Naive B cell (primary cell): ENCODE results near the gene MRTFB. TPM values are rescaled to one million over a fixed set of nuclear protein-coding genes. Genes with fewer than 3 reads are reported as not detected.
A peak's percentile ranks its signal among the peaks of the same experiment; 100 is the strongest.
"Not testable (repeated sequence)": the region's sequence is repeated elsewhere in the genome, so short reads cannot be mapped to it uniquely, and the experiment has no call there.

Experiments
- ATAC-seq, 2 donors: fragments of 150-1000 bp; cut with Tn5 transposase; 2 replicates each; pipeline ENCODE4 v1.10.0; 2021; ENCODE audit warnings: low read depth in 2 of 2, mild to moderate bottlenecking in 2 of 2, moderate library complexity in 2 of 2
- DNase-seq: peaks from one replicate; pipeline ENCODE4 v3.0.0; 2022
- H3K27ac Mint-ChIP-seq, 6 donors: one replicate each; pipeline ENCODE4 v1.8.0; 2020 to 2022; ENCODE audit warnings: mild to moderate bottlenecking in 6 of 6, mixed read lengths in 6 of 6, moderate library complexity in 5 of 6, inconsistent platforms in 2 of 6
- H3K27me3 Mint-ChIP-seq, 3 donors: one replicate each; pipeline ENCODE4 v1.8.0; 2021 to 2022; ENCODE audit warnings: mixed read lengths in 3 of 3, mild to moderate bottlenecking in 1 of 3
- H3K36me3 Mint-ChIP-seq, 2 donors: one replicate each; pipeline ENCODE4 v1.8.0; 2020 to 2022; ENCODE audit warnings: mixed read lengths in 2 of 2, inconsistent platforms in 1 of 2, mild to moderate bottlenecking in 1 of 2
- H3K4me1 Mint-ChIP-seq, 3 donors: one replicate each; pipeline ENCODE4 v1.8.0; 2020 to 2022; ENCODE audit warnings: mixed read lengths in 3 of 3, inconsistent platforms in 1 of 3, mild to moderate bottlenecking in 1 of 3, moderate library complexity in 1 of 3
- H3K4me3 Mint-ChIP-seq, 8 donors: one replicate each; pipeline ENCODE4 v1.8.0; 2020 to 2022; ENCODE audit warnings: mild to moderate bottlenecking in 8 of 8, mixed read lengths in 8 of 8, moderate library complexity in 8 of 8, inconsistent platforms in 2 of 8
- H3K9me3 Mint-ChIP-seq, 7 donors: one replicate each; pipeline ENCODE4 v1.8.0; 2020 to 2022; ENCODE audit warnings: mixed read lengths in 7 of 7, mild to moderate bottlenecking in 5 of 7, inconsistent platforms in 2 of 7, moderate library complexity in 1 of 7
- polyA plus RNA-seq, 6 donors: library from polyadenylated mRNA; unstranded; fragments of 300-500 nt; fragmentation: Illumina TruSeq; gene quantifications; one replicate each; pipeline ENCODE4 v1.2.3, GENCODE V29; 2021; ENCODE audit warnings: low read depth in 6 of 6

The MRTFB gene
- polyA plus RNA-seq, 6 donors from 2014 or later: 0.45 to 10.6 (median 8.2) TPM

DNA sequence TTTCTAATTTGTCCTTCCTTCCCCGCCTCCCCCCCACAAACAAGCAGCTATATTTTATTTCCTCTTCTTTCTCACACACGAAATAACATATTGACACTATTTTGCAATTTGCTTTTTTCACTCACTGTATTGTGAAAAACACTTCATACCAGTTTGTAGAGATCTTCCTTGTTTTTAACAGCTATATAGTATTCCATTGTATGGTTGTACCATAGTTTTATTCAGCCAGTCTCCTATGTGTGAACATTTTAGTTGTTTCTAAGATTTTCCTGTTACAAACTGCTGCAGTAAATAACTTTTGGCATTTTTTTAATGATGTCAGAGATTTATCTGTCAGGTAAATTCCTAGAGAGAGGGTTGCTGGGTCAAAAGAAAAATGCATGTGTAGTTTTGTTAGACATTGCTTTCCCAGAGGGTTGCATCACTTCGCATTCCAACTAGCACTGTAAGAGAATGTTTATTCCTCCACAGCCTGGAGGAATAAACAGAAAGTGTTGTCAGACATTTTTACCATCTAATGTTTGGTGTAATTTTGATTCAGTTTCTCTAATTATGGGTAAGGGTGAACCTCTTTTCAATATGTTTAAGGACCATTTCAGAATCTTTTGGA, 101.2 kb downstream of the MRTFB start:
- H3K36me3 Mint-ChIP-seq: peaks cover 8 to 31% of the 10 kb centered on the region in 2 donors
- DNase-seq: no peak
- H3K27me3 Mint-ChIP-seq: no peaks in the 10 kb centered on the region
- H3K9me3 Mint-ChIP-seq: peaks cover 4 to 31% (median 12%) of the 10 kb centered on the region in 7 donors
- H3K4me1 Mint-ChIP-seq: peaks cover 0 to 4% (median 2%) of the 10 kb centered on the region in 3 donors
- no peak for ATAC-seq
- H3K27ac Mint-ChIP-seq: no peak overlapping the region
- H3K4me3 Mint-ChIP-seq: no peak overlapping the region

DNA sequence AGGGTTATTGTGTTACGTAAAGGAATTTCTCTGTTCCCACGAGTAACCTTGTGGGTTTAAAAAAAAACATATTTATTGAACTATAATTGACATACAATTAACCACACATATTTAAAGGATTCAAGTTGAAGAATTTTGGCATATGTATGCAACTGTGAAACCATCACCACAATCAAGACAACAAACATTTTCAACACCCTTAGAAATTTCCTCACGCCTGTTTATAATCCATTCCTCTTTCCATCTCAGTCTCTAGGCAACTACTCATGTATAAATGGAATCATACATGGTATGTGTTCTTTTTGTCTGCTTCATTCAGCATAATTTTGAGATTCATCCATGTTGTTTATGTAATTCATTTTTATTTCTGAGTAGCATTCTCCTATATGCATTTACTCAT, 104.0 kb downstream of the MRTFB start:
- peaks cover 8 to 31% of the 10 kb centered on the region in 2 donors for H3K36me3 Mint-ChIP-seq
- H3K4me3 Mint-ChIP-seq: no peak overlapping the region
- ATAC-seq: no peak
- H3K27ac Mint-ChIP-seq: no peak overlapping the region
- no peaks in the 10 kb centered on the region for H3K4me1 Mint-ChIP-seq
- DNase-seq: no peak
- peaks cover 4 to 31% (median 12%) of the 10 kb centered on the region in 7 donors for H3K9me3 Mint-ChIP-seq
- H3K27me3 Mint-ChIP-seq: no peaks in the 10 kb centered on the region

DNA sequence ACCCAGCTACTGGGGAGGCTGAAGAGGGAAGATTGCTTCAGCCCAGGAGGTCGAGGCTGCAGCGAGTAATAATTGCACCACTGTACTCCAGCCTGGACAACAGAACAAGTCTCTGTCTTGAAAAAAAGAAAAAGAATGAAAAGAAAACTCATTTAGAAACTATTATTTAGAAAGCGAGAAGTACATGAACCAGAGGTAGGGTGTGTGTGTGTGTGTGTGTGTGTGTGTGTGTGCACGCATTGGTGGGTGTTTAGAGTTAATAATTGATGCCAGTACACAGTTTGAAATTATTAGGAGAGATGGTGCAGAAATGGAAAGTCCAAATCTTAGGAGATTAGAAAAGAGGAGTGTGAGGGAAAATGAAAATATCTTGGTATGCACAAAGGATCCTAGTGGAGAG, 106.6 kb downstream of the MRTFB start:
- DNase-seq (no peak), ATAC-seq (no peak)
- Mint-ChIP-seq H3K27ac (no peak overlapping the region), H3K4me1 (no peaks in the 10 kb centered on the region), H3K4me3 (no peak overlapping the region), H3K9me3 (peaks cover 0 to 21% (median 5%) of the 10 kb centered on the region in 7 donors), H3K27me3 (no peaks in the 10 kb centered on the region), H3K36me3 (peaks cover 0 to 18% of the 10 kb centered on the region in 2 donors)

DNA sequence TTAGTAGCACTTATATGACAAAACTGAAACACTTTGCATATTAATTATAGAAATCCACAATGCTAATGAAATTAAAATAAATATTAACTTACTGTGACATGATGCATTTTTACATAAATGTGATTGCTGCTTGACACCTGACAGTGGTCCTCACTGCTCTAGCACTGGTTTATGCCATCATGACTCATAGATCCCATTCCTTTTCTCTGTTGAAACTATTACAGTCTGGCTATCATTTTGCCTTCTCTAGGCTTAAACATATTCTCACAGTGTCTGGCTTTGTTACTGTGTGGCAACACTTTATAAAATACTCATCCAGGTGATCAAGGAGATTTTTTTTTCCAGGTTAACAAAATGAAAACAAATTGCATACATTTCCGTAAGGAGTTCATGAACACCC, 108.0 kb downstream of the MRTFB start:
- Mint-ChIP-seq H3K27me3 (no peaks in the 10 kb centered on the region), H3K36me3 (peaks cover 0 to 4% of the 10 kb centered on the region in 2 donors), H3K27ac (no peak overlapping the region), H3K4me1 (no peaks in the 10 kb centered on the region), H3K9me3 (peaks cover 0 to 7% (median 0%) of the 10 kb centered on the region in 7 donors), H3K4me3 (no peak overlapping the region)
- DNase-seq (no peak), ATAC-seq (no peak)

DNA sequence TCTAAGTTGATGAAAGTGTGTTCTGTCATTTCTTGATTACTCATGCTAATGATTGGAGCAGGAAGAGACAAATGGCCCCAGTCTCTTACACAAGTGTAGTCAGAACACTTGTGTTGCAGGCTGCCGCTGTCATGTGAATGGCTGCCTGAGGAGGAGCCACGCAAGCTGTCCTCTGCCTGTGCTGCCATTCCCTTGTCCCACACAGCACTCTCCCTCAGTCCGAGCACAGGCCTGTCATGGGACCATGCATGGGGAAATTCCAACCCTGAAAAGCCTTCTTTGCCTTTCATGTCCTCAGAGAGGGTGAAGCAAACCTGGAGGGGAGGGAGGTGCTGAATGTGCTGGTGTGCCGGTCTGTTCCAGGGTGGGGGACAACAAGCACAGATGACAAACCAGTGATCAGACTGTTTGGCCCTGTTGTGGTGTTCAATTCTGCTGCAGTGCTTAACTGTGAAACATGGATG, 109.4 kb downstream of the MRTFB start:
- Mint-ChIP-seq H3K4me3 (no peak overlapping the region), H3K27ac (peak overlapping the region in 1 of 6 donors; percentile 75)

GRCh38 chr16:14181371-14182050, 110.4 kb downstream of the MRTFB start:
- H3K36me3 Mint-ChIP-seq: no peaks in the 10 kb centered on the region
- H3K4me3 Mint-ChIP-seq: no peak overlapping the region
- H3K27me3 Mint-ChIP-seq: no peaks in the 10 kb centered on the region
- DNase-seq (no peak), ATAC-seq (no peak)
- H3K27ac Mint-ChIP-seq: peak overlapping the region in 1 of 6 donors; percentile 2
- no peaks in the 10 kb centered on the region for H3K9me3 Mint-ChIP-seq
- no peaks in the 10 kb centered on the region for H3K4me1 Mint-ChIP-seq

More for the DNA sequence above, 109.4 kb downstream of the MRTFB start:
- ATAC-seq: no peak
- Mint-ChIP-seq H3K27me3 (no peaks in the 10 kb centered on the region), H3K4me1 (no peaks in the 10 kb centered on the region), H3K36me3 (no peaks in the 10 kb centered on the region), H3K9me3 (no peaks in the 10 kb centered on the region)
- DNase-seq: no peak

GRCh38 chr16:14182999-14183398, 111.9 kb downstream of the MRTFB start:
- no peak for ATAC-seq
- H3K27ac Mint-ChIP-seq: no peak overlapping the region
- no peaks in the 10 kb centered on the region for H3K36me3 Mint-ChIP-seq

DNA sequence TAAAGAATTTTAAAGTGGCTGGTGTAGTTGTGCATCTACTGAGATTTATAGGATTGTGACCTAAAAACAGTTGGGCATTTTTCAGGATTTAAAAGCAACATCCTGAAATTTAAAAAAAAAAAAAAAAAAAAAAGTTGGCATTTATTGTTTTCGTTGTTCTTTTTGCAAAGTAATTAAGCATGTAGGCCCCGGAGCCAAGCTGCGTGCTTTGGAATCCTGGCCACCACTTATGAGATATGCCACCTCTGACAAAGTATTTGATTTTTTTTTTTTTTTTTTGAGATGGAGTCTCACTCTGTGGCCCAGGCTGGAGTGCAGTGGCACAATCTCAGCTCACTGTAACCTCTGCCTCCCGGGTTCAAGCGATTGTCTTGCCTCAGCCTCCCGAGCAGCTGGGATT, 112.8 kb downstream of the MRTFB start:
- H3K9me3 Mint-ChIP-seq, H3K27me3 Mint-ChIP-seq, H3K4me1 Mint-ChIP-seq, H3K27ac Mint-ChIP-seq, ATAC-seq, DNase-seq, H3K4me3 Mint-ChIP-seq, H3K36me3 Mint-ChIP-seq: not testable (repeated sequence)

More at GRCh38 chr16:14182999-14183398, 111.9 kb downstream of the MRTFB start:
- no peak for DNase-seq
- peaks cover 0 to 3% (median 0%) of the 10 kb centered on the region in 3 donors for H3K4me1 Mint-ChIP-seq
- H3K27me3 Mint-ChIP-seq: no peaks in the 10 kb centered on the region
- no peaks in the 10 kb centered on the region for H3K9me3 Mint-ChIP-seq
- no peak overlapping the region for H3K4me3 Mint-ChIP-seq

GRCh38 chr16:14186007-14186794, 115.1 kb downstream of the MRTFB start:
- peak overlapping the region in 2 of 6 donors; percentile 23 to 24 for H3K27ac Mint-ChIP-seq
- no peak overlapping the region for H3K4me3 Mint-ChIP-seq
- no peak for DNase-seq
- H3K36me3 Mint-ChIP-seq: no peaks in the 10 kb centered on the region
- H3K9me3 Mint-ChIP-seq: no peaks in the 10 kb centered on the region
- no peaks in the 10 kb centered on the region for H3K27me3 Mint-ChIP-seq
- ATAC-seq: no peak
- peaks cover 0 to 3% (median 0%) of the 10 kb centered on the region in 3 donors for H3K4me1 Mint-ChIP-seq

GRCh38 chr16:14186795-14187221, 115.7 kb downstream of the MRTFB start:
- peaks cover 0 to 3% (median 0%) of the 10 kb centered on the region in 3 donors for H3K4me1 Mint-ChIP-seq
- ATAC-seq (no peak), DNase-seq (no peak)
- no peak overlapping the region for H3K4me3 Mint-ChIP-seq
- H3K27me3 Mint-ChIP-seq: no peaks in the 10 kb centered on the region
- H3K9me3 Mint-ChIP-seq: no peaks in the 10 kb centered on the region
- H3K36me3 Mint-ChIP-seq: no peaks in the 10 kb centered on the region
- peak overlapping the region in 1 of 6 donors; percentile 24 for H3K27ac Mint-ChIP-seq

DNA sequence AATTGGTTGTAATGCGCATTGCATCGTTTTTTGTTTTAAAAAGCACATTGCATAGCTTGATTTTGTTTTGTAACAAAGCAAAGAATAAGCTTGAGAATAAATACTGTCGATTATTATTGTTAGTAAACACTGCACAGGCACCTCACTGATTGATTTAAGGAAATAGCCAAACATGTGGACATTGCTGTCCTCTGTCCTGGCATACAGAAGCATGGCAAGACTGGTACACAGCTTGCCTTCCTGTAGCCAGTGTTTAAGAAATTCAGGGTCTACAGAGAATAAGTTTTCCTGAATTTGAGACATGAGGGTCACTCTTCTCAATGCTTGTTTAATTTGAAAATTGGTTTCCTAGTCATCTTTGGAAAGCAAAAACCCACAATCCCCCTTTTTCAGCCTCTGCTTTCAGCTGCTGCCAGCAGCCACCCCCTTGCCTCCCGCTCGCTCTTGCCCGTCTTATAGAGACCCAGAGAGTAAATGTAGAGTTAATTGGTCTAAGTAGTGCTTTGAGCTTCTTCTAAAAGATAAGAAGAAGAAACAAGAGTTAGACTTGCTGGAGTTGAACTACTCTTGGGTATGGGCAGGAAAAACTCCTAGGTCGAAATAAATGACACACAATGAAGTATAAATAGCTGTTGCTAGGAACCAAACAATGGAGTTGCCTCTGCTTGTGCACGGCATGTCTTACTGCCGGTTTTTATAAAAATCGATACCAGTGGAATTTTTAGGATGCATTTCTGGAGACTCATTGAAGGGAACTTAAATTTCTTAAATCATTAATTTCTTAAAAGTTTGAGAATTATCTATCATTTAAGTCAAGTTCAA, 116.6 kb downstream of the MRTFB start:
- ATAC-seq: no peak
- no peaks in the 10 kb centered on the region for H3K36me3 Mint-ChIP-seq
- peaks cover 2 to 3% (median 3%) of the 10 kb centered on the region in 3 donors for H3K4me1 Mint-ChIP-seq
- peak overlapping the region in 2 of 6 donors; percentile 60 to 64 for H3K27ac Mint-ChIP-seq
- no peaks in the 10 kb centered on the region for H3K27me3 Mint-ChIP-seq
- H3K4me3 Mint-ChIP-seq: no peak overlapping the region
- no peaks in the 10 kb centered on the region for H3K9me3 Mint-ChIP-seq
- no peak for DNase-seq

GRCh38 chr16:14193316-14193871, 122.3 kb downstream of the MRTFB start:
- Mint-ChIP-seq H3K36me3 (peaks cover 0 to under 1% of the 10 kb centered on the region in 2 donors), H3K4me1 (peaks cover 10 to 27% (median 16%) of the 10 kb centered on the region in 3 donors), H3K27ac (peak overlapping the region in 4 of 6 donors; percentile 7 to 92 (median 46)), H3K4me3 (peak overlapping the region in 7 of 8 donors; percentile 6 to 78 (median 47)), H3K27me3 (no peaks in the 10 kb centered on the region), H3K9me3 (no peaks in the 10 kb centered on the region)
- ATAC-seq: peak; percentile 74 to 76
- DNase-seq: peak; percentile 8
